ENCODE measurements around the gene CLDN6.

DNA sequence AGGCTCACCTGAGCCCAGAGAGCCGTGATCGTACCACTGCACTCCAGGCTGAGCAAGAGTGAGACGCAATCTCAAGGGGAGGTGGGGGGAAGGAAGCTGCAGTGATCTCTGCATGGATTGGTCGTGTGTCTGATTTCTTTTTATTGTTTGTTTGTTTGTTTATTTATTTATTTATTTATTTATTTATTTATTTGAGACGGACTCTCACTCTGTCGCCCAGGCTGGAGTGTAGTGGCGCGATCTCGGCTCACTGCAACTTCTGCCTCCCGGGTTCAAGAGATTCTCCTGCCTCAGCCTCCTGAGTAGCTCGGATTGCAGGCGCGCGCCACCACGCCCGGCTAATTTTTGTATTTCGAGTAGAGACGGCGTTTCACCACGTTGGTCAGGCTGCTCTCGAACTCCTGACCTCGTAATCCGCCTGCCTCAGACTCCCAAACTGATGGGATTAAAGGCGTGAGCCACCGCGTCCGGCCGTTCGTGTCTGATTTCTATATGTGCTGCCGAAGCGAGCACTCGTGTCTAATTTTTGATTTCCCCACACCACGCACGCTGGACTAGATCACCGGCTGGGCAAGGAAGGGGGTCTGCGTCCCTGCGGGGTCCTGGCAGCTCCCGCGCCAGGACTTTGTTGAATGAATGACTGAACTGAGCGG is 1.7 kb upstream of the CLDN6 start:
- no peak for TF ChIP-seq CTCF (conservative IDR thresholded peaks at IDR 0.05; ENCODE audit: low read length)
- no peak for TF ChIP-seq EZH2phosphoT487 (IDR thresholded peaks at IDR 0.05; ENCODE audit: borderline replicate concordance, low read depth, low read length)
